K562 (cell line): ENCODE data around the gene TCF4. TPM values are rescaled to one million over a fixed set of nuclear protein-coding genes. Genes with fewer than 3 reads are reported as not detected.

Experiments used
- ATAC-seq: fragments of 200-7000 bp; cut with Tn5 transposase; 3 replicates; pipeline ENCODE4 v1.9.1; 2020; ENCODE audit warnings: moderate library complexity
- BruUV-seq: library from RNA; stranded (reverse); fragments of 400-500 nt; replicated peaks from 2 replicates; lab custom pipeline; 2021; lab: Mats Ljungman, UMichigan
- CTCF ChIA-PET: fragments of 300-600 bp; formaldehyde crosslinking; extraction: SDS; loops from one replicate; lab custom pipeline; 2021; ENCODE audit warnings: low intra/inter-chr PET ratio; lab: Yijun Ruan, JAX
- POLR2A ChIA-PET: fragments of 300-600, 350-650 bp; sonication (Branson Sonifier 250); formaldehyde crosslinking; extraction: SDS; loops from one replicate; lab custom pipeline; 2021; ENCODE audit warnings: antibody characterized with exemption, inconsistent platforms; lab: Yijun Ruan, JAX
- DNase-seq, 4 experiments: peaks; one replicate each; pipeline versions ENCODE4 v3.0.0 to v3.0.0-alpha.2; 2011 to 2018; ENCODE audit warnings: low spot score in 3 of 4, mixed read lengths in 3 of 4; ENCODE audit errors: extremely low read depth in 1 of 4
- FAIRE-seq: peaks from 2 replicates; lab custom pipeline; 2011; peaks lifted over from hg19 to GRCh38; lab: Jason Lieb, UNC
- H2AFZ ChIP-seq: 2 replicates; pipeline ENCODE4 v1.6.0; 2011; ENCODE audit warnings: low read depth, low read length, control low read depth, inconsistent platforms
- H3K27ac ChIP-seq: fragments of 200-600 bp; 3 replicates; pipeline ENCODE4 v1.8.0; 2011; ENCODE audit warnings: low read depth, mild to moderate bottlenecking, control low read depth, inconsistent platforms, low read length, moderate library complexity, mixed read lengths; ENCODE audit errors: extremely low read depth
- H3K27me3 ChIP-seq, 2 experiments: fragments of 300-600 bp in 1 of 2; 2 replicates in 1 of 2; 3 replicates in 1 of 2; pipeline versions ENCODE4 v1.6.0 to v1.8.0; 2011; ENCODE audit warnings: inconsistent platforms in 2 of 2, low read length in 2 of 2, mild to moderate bottlenecking in 1 of 2, mixed read lengths in 1 of 2, moderate library complexity in 1 of 2; ENCODE audit not compliant: control insufficient read depth in 2 of 2, insufficient read depth in 2 of 2
- H3K36me3 ChIP-seq: fragments of 300-600 bp; 3 replicates; pipeline ENCODE4 v1.8.0; 2011; ENCODE audit warnings: mild to moderate bottlenecking, low read length, inconsistent platforms; ENCODE audit not compliant: control insufficient read depth, insufficient read depth
- H3K4me1 ChIP-seq, 2 experiments: fragments of 200-600 bp in 1 of 2; replicated peaks in 1 of 2; 2 replicates in 1 of 2; 3 replicates in 1 of 2; pipeline versions ENCODE4 v1.5.1 to v1.8.0; 2011; ENCODE audit warnings: inconsistent platforms in 2 of 2, low read length in 2 of 2, mild to moderate bottlenecking in 1 of 2, mixed read lengths in 1 of 2, moderate library complexity in 1 of 2; ENCODE audit not compliant: control insufficient read depth in 2 of 2, insufficient read depth in 2 of 2
- H3K4me2 ChIP-seq: 2 replicates; pipeline ENCODE4 v1.6.1; 2011; ENCODE audit warnings: low read length, control low read depth, inconsistent platforms, mixed read lengths; ENCODE audit not compliant: insufficient read depth
- H3K4me3 ChIP-seq: fragments of 200-600 bp; sonication (generic), shearing (Covaris generic); 2 replicates; pipeline ENCODE4 v1.5.1; 2016; ENCODE audit warnings: control low read depth, inconsistent platforms
- H3K79me2 ChIP-seq: fragments of 200-600 bp; 3 replicates; pipeline ENCODE4 v1.8.0; 2011; ENCODE audit warnings: low read length, inconsistent platforms; ENCODE audit not compliant: control insufficient read depth, insufficient read depth
- H3K9ac ChIP-seq, 2 experiments: 2 replicates each; pipeline versions ENCODE4 v1.6.0 to v1.6.1; 2011; ENCODE audit warnings: low read depth in 2 of 2, low read length in 2 of 2, control low read depth in 1 of 2, inconsistent platforms in 1 of 2, mild to moderate bottlenecking in 1 of 2, mixed read lengths in 1 of 2; ENCODE audit not compliant: insufficient read depth in 1 of 2
- H3K9me1 ChIP-seq: one replicate; pipeline ENCODE4 v1.6.0; 2011; ENCODE audit warnings: inconsistent platforms, mild to moderate bottlenecking, low read length, moderate library complexity; ENCODE audit not compliant: control insufficient read depth, insufficient read depth
- H3K9me3 ChIP-seq: replicated peaks from 2 replicates; pipeline ENCODE4 v1.5.1; 2011; ENCODE audit warnings: low read depth, low read length, inconsistent platforms; ENCODE audit not compliant: control insufficient read depth, insufficient read depth
- H4K20me1 ChIP-seq: replicated peaks from 2 replicates; pipeline ENCODE4 v1.6.1; 2011; ENCODE audit warnings: low read length, inconsistent platforms, mixed read lengths; ENCODE audit not compliant: control insufficient read depth, insufficient read depth
- BCOR ChIP-seq: fragments of 450-650 bp; IDR thresholded peaks from 2 replicates; pipeline ENCODE4 v1.6.1; 2016
- CBFB ChIP-seq: sonication (generic); formaldehyde crosslinking; IDR thresholded peaks from 2 replicates; pipeline ENCODE4 v1.4.0; 2020; ENCODE audit warnings: mild to moderate bottlenecking, missing genetic modification reagents
- CSDE1 ChIP-seq, 2 experiments: fragments of 450-650 bp; IDR thresholded peaks; 2 replicates each; pipeline ENCODE4 v1.6.1; 2016; ENCODE audit warnings: mild to moderate bottlenecking in 1 of 2
- EHMT2 ChIP-seq: fragments of 450-650 bp; IDR thresholded peaks from 2 replicates; pipeline ENCODE4 v1.6.1; 2018; ENCODE audit warnings: antibody characterized with exemption
- NFIC ChIP-seq: fragments of 450-650 bp; IDR thresholded peaks from 2 replicates; pipeline ENCODE4 v1.6.1; 2017; ENCODE audit warnings: mild to moderate bottlenecking, inconsistent platforms
- RAD21 ChIP-seq, 2 experiments: fragments of 250-450 bp in 1 of 2; fragments of 450-650 bp in 1 of 2; sonication (Bioruptor Pico) in 1 of 2; formaldehyde crosslinking in 1 of 2; IDR thresholded peaks in 1 of 2; conservative IDR thresholded peaks in 1 of 2; 2 replicates each; pipeline versions ENCODE4 v1.4.0 to v1.8.0; 2020 to 2022; ENCODE audit warnings: mild to moderate bottlenecking in 2 of 2, moderate library complexity in 1 of 2
- RCOR1 ChIP-seq, 2 experiments: IDR thresholded peaks; 2 replicates each; pipeline ENCODE4 v1.6.1; 2012; ENCODE audit warnings: low read depth in 2 of 2, low read length in 2 of 2, borderline replicate concordance in 1 of 2, improper control_type of control experiment in 1 of 2
- SUPT5H ChIP-seq: fragments of 450-650 bp; IDR thresholded peaks from 2 replicates; pipeline ENCODE4 v1.6.1; 2016
- ZC3H11A ChIP-seq: IDR thresholded peaks from 2 replicates; pipeline ENCODE4 v1.6.1; 2012; ENCODE audit warnings: low read depth, low read length, improper control_type of control experiment
- ZFX ChIP-seq: sonication (generic); formaldehyde crosslinking; IDR thresholded peaks from 2 replicates; pipeline ENCODE4 v1.8.0; 2022; ENCODE audit warnings: mild to moderate bottlenecking, missing genetic modification reagents, moderate library complexity
- ZNF444 ChIP-seq: fragments of 250-450 bp; sonication (Bioruptor Pico); IDR thresholded peaks from 2 replicates; pipeline ENCODE4 v1.4.0; 2020; ENCODE audit warnings: mild to moderate bottlenecking, moderate library complexity
- WGBS: fragments of 100-300 bp; shearing (Covaris generic); methylation state at CpG from one replicate; pipeline ENCODE4 v1.1.6; 2016; ENCODE audit warnings: low coverage, mixed read lengths; ENCODE audit not compliant: insufficient coverage; ENCODE audit errors: missing lambda C conversion rate; 5-methylcytosine and 5-hydroxymethylcytosine counted together
- in situ Hi-C: fragments of 300-500 bp; cut with MboI; formaldehyde crosslinking; loops from 4 replicates; pipeline ENCODE4 v1.15.0; 2018; ENCODE audit warnings: inconsistent platforms, mixed read lengths
- intact Hi-C: fragments of 100-400 bp; cut with micrococcal nuclease; formaldehyde crosslinking; loops from 2 replicates; pipeline ENCODE4 v1.14.2; 2022
- polyA plus RNA-seq, 8 experiments: library from polyadenylated mRNA; depleted of rRNA in 4 of 8; stranded (reverse) in 5 of 8; unstranded in 3 of 8; fragments of >200 nt; fragmentation: Nextera tagmentation in 2 of 8; fragmentation: Illumina TruSeq in 1 of 8; extraction: Ambion mirVana in 2 of 8; extraction: Trizol in 1 of 8; gene quantifications; 2 replicates each; pipeline versions ENCODE4 v1.2.1 to v1.2.3, GENCODE V29; 2011 to 2014; ENCODE audit warnings: inconsistent platforms in 1 of 8, missing spikeins in 1 of 8
- total RNA-seq, 7 experiments: library from RNA; depleted of rRNA in 6 of 7; stranded (reverse); fragments of >200 nt in 6 of 7; fragmentation: Illumina TruSeq in 2 of 7; extraction: Trizol in 2 of 7; gene quantifications; 2 replicates each; pipeline versions ENCODE4 v1.2.1 to v1.2.3, GENCODE V29; 2011 to 2021; ENCODE audit warnings: low replicate concordance in 1 of 7
- TF ChIP-seq, protein P1 (sequence below): fragments of 250-450 bp; sonication (Bioruptor Pico); IDR thresholded peaks from 2 replicates; pipeline ENCODE4 v1.4.0; 2020
- TF ChIP-seq, protein P2 (sequence below): fragments of 250-450 bp; sonication (Bioruptor Pico); IDR thresholded peaks from 2 replicates; pipeline ENCODE4 v1.4.0; 2020; ENCODE audit warnings: mild to moderate bottlenecking, moderate library complexity
- TF ChIP-seq, protein P3 (sequence below): conservative IDR thresholded peaks from 2 replicates; pipeline ENCODE4 v1.6.1; 2011; ENCODE audit warnings: low read depth, mild to moderate bottlenecking, low read length; ENCODE audit not compliant: control insufficient read depth

Gene TCF4
- total and polyA plus RNA-seq, 9 of the 15 experiments (the other 6 are each of a cell fraction or from before 2014, with no cell fraction given) = 4.8 to 24.7 (median 15.2) TPM

DNA sequence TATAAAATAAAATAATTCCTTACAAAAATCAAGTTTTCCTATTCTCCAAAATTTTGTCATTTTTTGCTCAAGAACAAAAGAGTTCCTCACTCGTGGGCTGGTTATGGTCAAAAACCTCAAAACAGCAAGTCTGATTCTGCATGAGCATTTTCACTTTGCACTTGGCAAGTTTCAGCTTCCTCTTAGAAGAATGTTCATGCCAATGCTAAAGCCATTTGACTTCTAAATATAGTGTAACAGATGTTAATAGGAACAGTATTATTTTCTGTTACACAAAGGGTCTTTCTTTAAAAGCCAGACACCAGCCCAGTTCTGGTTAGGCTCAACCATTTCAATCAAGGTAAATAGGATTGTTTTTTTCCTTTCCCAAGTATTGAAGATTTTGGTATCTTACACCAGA, 367.5 kb downstream of the TCF4 start:
- ChIA-PET POLR2A (interaction anchor here (0.8 kb wide), 1 partner anchor 11 kb away, joined by 3 read pairs; no protein-coding TSS in a partner anchor), CTCF (no interaction called here)
- Histone ChIP-seq H3K36me3 (no peaks in the 10 kb centered on the region), H3K4me1 (no peaks in the 10 kb centered on the region), H3K4me2 (no peak overlapping the region), H4K20me1 (no peaks in the 10 kb centered on the region), H3K79me2 (no peaks in the 10 kb centered on the region), H2AFZ (no peak overlapping the region), H3K9ac (no peak overlapping the region), H3K27me3 (no peaks in the 10 kb centered on the region), H3K9me1 (no peaks in the 10 kb centered on the region), H3K4me3 (no peak overlapping the region), H3K9me3 (no peaks in the 10 kb centered on the region), H3K27ac (no peak overlapping the region)
- ATAC-seq = no peak
- no peak for DNase-seq
- BruUV-seq = no TSS peak
- intact Hi-C loops = no loop called here
- in situ Hi-C loops = no loop called here
- FAIRE-seq = no peak
- no CpG with 5 or more reads among the region's 1 CpG for WGBS
- TF ChIP-seq, protein P1, sequence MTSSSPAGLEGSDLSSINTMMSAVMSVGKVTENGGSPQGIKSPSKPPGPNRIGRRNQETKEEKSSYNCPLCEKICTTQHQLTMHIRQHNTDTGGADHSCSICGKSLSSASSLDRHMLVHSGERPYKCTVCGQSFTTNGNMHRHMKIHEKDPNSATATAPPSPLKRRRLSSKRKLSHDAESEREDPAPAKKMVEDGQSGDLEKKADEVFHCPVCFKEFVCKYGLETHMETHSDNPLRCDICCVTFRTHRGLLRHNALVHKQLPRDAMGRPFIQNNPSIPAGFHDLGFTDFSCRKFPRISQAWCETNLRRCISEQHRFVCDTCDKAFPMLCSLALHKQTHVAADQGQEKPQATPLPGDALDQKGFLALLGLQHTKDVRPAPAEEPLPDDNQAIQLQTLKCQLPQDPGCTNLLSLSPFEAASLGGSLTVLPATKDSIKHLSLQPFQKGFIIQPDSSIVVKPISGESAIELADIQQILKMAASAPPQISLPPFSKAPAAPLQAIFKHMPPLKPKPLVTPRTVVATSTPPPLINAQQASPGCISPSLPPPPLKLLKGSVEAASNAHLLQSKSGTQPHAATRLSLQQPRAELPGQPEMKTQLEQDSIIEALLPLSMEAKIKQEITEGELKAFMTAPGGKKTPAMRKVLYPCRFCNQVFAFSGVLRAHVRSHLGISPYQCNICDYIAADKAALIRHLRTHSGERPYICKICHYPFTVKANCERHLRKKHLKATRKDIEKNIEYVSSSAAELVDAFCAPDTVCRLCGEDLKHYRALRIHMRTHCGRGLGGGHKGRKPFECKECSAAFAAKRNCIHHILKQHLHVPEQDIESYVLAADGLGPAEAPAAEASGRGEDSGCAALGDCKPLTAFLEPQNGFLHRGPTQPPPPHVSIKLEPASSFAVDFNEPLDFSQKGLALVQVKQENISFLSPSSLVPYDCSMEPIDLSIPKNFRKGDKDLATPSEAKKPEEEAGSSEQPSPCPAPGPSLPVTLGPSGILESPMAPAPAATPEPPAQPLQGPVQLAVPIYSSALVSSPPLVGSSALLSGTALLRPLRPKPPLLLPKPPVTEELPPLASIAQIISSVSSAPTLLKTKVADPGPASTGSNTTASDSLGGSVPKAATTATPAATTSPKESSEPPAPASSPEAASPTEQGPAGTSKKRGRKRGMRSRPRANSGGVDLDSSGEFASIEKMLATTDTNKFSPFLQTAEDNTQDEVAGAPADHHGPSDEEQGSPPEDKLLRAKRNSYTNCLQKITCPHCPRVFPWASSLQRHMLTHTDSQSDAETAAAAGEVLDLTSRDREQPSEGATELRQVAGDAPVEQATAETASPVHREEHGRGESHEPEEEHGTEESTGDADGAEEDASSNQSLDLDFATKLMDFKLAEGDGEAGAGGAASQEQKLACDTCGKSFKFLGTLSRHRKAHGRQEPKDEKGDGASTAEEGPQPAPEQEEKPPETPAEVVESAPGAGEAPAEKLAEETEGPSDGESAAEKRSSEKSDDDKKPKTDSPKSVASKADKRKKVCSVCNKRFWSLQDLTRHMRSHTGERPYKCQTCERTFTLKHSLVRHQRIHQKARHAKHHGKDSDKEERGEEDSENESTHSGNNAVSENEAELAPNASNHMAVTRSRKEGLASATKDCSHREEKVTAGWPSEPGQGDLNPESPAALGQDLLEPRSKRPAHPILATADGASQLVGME = no peak
- TF ChIP-seq SUPT5H (no peak), BCOR (no peak), EHMT2 (no peak), RAD21 (CRISPR knock-in tag; conservative IDR thresholded peaks at IDR 0.05 in 1 of 2, IDR thresholded peaks at IDR 0.05 in 1 of 2) (no peak), CBFB (no peak), ZNF444 (CRISPR knock-in tag) (no peak), CSDE1 (IDR thresholded peaks at IDR 0.05) (no peak), RCOR1 (IDR thresholded peaks at IDR 0.05; ENCODE audit: borderline replicate concordance in 1 of 2, low read depth in 2 of 2, low read length in 2 of 2) (no peak), ZC3H11A (no peak), NFIC (no peak), ZFX (CRISPR knock-in tag) (no peak)
- TF ChIP-seq, protein P2, sequence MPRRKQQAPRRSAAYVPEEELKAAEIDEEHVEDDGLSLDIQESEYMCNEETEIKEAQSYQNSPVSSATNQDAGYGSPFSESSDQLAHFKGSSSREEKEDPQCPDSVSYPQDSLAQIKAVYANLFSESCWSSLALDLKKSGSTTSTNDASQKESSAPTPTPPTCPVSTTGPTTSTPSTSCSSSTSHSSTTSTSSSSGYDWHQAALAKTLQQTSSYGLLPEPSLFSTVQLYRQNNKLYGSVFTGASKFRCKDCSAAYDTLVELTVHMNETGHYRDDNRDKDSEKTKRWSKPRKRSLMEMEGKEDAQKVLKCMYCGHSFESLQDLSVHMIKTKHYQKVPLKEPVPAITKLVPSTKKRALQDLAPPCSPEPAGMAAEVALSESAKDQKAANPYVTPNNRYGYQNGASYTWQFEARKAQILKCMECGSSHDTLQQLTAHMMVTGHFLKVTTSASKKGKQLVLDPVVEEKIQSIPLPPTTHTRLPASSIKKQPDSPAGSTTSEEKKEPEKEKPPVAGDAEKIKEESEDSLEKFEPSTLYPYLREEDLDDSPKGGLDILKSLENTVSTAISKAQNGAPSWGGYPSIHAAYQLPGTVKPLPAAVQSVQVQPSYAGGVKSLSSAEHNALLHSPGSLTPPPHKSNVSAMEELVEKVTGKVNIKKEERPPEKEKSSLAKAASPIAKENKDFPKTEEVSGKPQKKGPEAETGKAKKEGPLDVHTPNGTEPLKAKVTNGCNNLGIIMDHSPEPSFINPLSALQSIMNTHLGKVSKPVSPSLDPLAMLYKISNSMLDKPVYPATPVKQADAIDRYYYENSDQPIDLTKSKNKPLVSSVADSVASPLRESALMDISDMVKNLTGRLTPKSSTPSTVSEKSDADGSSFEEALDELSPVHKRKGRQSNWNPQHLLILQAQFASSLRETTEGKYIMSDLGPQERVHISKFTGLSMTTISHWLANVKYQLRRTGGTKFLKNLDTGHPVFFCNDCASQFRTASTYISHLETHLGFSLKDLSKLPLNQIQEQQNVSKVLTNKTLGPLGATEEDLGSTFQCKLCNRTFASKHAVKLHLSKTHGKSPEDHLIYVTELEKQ (CRISPR knock-in tag) = no peak
- TF ChIP-seq, protein P3, sequence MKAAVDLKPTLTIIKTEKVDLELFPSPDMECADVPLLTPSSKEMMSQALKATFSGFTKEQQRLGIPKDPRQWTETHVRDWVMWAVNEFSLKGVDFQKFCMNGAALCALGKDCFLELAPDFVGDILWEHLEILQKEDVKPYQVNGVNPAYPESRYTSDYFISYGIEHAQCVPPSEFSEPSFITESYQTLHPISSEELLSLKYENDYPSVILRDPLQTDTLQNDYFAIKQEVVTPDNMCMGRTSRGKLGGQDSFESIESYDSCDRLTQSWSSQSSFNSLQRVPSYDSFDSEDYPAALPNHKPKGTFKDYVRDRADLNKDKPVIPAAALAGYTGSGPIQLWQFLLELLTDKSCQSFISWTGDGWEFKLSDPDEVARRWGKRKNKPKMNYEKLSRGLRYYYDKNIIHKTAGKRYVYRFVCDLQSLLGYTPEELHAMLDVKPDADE = no peak
